ENCODE results near the gene B9D1.

- TF ChIP-seq EZH2 (optimal IDR thresholded peaks at IDR 0.05; ENCODE audit: low read depth, low read length) (no peak), CTCF (IDR thresholded peaks at IDR 0.05; ENCODE audit: low read length) (no peak)
These were observed 28.9 kb upstream of the B9D1 start for GRCh38 chr17:19391432-19391831.

Measured in MM.1S (cell line).